Left cardiac atrium (tissue), 4 donors: Measurements from ENCODE around the gene PLEKHA4. TPM values are rescaled to one million over a fixed set of nuclear protein-coding genes. Genes with fewer than 3 reads are reported as not detected.
"Not testable (repeated sequence)": the region's sequence is repeated elsewhere in the genome, so short reads cannot be mapped to it uniquely, and the experiment has no call there.

Experiments
- ATAC-seq, 2 donors: fragments of 200-7000 bp; cut with Tn5 transposase; one replicate each; pipeline ENCODE4 v1.9.1; 2020; ENCODE audit warnings: mild to moderate bottlenecking in 2 of 2, moderate library complexity in 2 of 2
- DNase-seq: peaks from one replicate; pipeline ENCODE4 v3.0.0-alpha.2; 2020
- intact Hi-C, 2 donors: fragments of 100-400 bp; cut with DNase I; formaldehyde crosslinking; loops; one replicate each; pipeline versions ENCODE4 v1.14.1 to v1.15.1; 2022 to 2023
- total RNA-seq, 2 donors: library from RNA; stranded (reverse); fragmentation: NEBNext Ultra II Directional; extraction: Animal tissue kit (Norgen Biotek cat#: 25700); gene quantifications; one replicate each; pipeline ENCODE4 v1.2.1, GENCODE V29; 2021
- donor health status: DM: no; HTN: yes; CAD: no.
- donor health status: DM: no; HTN: yes; CAD: no; lungs with severe emphysema.
- donor health status: DM: yes; HTN: yes; CAD: no.
- donor health status: Dilated cardiomyopathy.

The PLEKHA4 gene
- total RNA-seq, 2 donors from 2014 or later = 29.6 to 67.1 TPM

GRCh38 chr19:48895226-48895625 is 26.8 kb upstream of the PLEKHA4 start:
- intact Hi-C loops = no loop called here
- DNase-seq = no peak
- ATAC-seq = no peak

GRCh38 chr19:48890551-48890950 is 22.1 kb upstream of the PLEKHA4 start:
- ATAC-seq (no peak), DNase-seq (no peak)
- intact Hi-C loops = no loop called here

DNA sequence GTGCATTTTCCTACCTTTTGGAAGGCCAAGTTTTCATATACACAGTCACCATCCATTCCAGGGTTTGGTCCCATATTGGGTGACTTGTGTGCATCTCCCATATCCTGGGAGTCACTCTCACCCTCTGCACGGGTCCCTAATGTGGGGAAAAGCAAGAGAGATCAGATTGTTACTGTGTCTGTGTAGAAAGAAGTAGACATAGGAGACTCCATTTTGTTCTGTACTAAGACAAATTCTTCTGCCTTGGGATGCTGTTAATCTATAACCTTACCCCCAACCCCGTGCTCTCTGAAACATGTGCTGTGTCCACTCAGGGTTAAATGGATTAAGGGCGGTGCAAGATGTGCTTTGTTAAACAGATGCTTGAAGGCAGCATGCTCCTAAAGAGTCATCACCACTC is 21.1 kb upstream of the PLEKHA4 start:
- DNase-seq, ATAC-seq, intact Hi-C loops: not testable (repeated sequence)

- intact Hi-C loops = no loop called here
- DNase-seq (no peak), ATAC-seq (no peak)
These were observed 19.6 kb upstream of the PLEKHA4 start for GRCh38 chr19:48887861-48888612.

DNA sequence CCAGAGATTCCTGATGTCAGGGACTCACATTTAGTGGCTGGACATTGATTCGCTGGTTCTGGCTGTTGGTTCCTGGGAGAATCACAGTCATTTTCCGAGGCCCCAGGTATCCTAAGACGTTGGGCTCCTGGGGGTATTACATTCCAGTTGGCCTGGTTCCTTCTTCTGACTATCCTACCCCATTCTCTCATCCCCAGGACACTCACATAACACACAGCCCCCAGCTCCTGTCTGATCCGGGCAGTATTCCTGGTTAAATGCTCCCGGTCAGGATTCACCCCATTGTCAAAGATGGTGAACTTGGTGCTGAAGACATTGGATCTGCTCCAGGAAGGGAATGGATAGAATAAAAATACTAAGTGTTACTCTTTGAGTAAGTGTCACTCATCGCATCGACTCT is 15.3 kb upstream of the PLEKHA4 start:
- intact Hi-C loops = no loop called here
- no peak for DNase-seq
- ATAC-seq = no peak

DNA sequence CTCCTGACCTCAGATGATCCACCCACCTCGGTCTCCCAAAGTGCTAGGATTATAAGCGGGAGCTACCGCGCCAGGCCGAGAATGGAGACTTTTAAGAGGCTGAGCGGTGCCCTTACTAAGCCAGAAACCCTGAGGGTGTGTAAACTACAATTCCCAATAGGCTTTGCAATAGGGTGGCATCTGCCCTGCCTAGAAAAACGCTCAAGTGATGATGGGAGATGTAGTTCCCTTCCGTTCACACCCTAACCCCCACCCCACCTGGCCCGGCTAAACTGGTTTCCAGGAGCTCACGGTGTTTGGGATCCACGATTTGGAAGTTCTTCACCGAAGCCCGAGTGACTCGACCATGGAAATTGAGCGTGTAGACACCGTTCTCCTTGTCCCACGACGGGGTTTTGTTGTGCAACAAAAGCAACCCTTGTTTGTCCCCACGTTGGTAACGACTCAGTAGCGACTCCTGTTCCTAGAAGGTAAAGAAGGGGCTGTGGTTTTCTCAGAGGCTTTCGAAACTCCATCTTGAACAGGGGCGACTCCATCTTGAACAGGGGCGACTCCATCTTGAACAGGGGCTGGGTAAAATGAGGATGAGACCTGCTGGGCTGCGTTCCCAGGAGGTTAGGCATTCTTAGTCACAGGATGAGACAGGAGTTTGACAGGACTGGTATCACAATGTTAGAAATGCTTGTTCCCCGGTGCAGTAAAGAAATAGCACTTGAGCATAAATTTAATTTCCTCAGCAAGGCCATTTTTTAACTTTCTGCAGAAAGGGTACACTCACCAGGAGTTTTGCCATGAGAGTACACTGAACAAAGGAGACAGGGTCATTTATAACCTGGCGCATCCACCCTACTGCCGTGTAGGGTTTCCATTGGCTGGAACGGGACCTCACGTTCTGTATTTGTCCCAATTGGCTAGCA is 13.6 kb upstream of the PLEKHA4 start:
- ATAC-seq (peak in 1 of 2 donors; percentile 20), DNase-seq (no peak)
- intact Hi-C loops = no loop called here

DNA sequence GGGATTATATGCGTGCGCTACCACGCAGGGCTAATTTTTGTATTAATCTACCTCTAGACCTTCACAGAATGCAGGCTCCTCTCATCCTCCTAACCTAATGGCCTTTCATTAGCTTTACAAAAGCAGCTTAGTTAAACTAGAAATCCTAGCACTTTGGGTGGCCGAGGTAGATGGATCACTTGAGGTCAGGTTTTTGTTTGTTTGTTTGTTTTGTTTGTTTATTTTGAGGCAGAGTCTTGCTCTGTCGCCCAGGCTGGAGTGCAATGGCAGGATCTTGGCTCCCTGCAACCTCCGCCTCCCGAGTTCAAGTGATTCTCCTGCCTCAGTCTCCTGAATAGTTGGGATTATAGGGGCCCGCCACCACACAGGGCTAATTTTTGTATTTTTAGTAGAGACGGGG is 11.3 kb upstream of the PLEKHA4 start:
- intact Hi-C loops = loop anchor here (5.0 to 10.0 kb wide), 2 partner anchors 85 to 88 kb away; partner anchors contain the start of gene FTL (in 2 of the 2)

GRCh38 chr19:48879025-48879637 is 10.7 kb upstream of the PLEKHA4 start:
- ATAC-seq (no peak), DNase-seq (no peak)
- intact Hi-C loops = loop anchor here (5.0 to 10.0 kb wide), 2 partner anchors 86 to 88 kb away; partner anchors contain the start of gene FTL (in 2 of the 2)

More for the DNA sequence above, 11.3 kb upstream of the PLEKHA4 start:
- not testable (repeated sequence) for ATAC-seq, DNase-seq

- DNase-seq = peak; percentile 86
- ATAC-seq = peak; percentile 40 to 61
- intact Hi-C loops = loop anchor here (5.0 to 10.0 kb wide), 2 partner anchors 86 to 89 kb away; partner anchors contain the start of gene FTL (in 2 of the 2)
These were observed 10.0 kb upstream of the PLEKHA4 start for GRCh38 chr19:48878196-48879024.

- intact Hi-C loops = loop anchor here (5.0 to 10.0 kb wide), 2 partner anchors 87 to 89 kb away; partner anchors contain the start of gene FTL (in 2 of the 2)
- no peak for DNase-seq
- no peak for ATAC-seq
These were observed 9.4 kb upstream of the PLEKHA4 start for GRCh38 chr19:48877855-48878195.

GRCh38 chr19:48876043-48876981 is 7.9 kb upstream of the PLEKHA4 start:
- not testable (repeated sequence) for ATAC-seq
- peak; percentile 67 for DNase-seq
- intact Hi-C loops = loop anchor here (5.0 to 10.0 kb wide), 2 partner anchors 88 to 91 kb away; partner anchors contain the start of gene FTL (in 2 of the 2)

- no peak for DNase-seq
- intact Hi-C loops = loop anchor here (5.0 to 10.0 kb wide), 2 partner anchors 90 to 93 kb away; partner anchors contain the start of gene FTL (in 2 of the 2)
- ATAC-seq = peak in 1 of 2 donors; percentile 2
These were observed 6.1 kb upstream of the PLEKHA4 start for GRCh38 chr19:48874303-48875135.

DNA sequence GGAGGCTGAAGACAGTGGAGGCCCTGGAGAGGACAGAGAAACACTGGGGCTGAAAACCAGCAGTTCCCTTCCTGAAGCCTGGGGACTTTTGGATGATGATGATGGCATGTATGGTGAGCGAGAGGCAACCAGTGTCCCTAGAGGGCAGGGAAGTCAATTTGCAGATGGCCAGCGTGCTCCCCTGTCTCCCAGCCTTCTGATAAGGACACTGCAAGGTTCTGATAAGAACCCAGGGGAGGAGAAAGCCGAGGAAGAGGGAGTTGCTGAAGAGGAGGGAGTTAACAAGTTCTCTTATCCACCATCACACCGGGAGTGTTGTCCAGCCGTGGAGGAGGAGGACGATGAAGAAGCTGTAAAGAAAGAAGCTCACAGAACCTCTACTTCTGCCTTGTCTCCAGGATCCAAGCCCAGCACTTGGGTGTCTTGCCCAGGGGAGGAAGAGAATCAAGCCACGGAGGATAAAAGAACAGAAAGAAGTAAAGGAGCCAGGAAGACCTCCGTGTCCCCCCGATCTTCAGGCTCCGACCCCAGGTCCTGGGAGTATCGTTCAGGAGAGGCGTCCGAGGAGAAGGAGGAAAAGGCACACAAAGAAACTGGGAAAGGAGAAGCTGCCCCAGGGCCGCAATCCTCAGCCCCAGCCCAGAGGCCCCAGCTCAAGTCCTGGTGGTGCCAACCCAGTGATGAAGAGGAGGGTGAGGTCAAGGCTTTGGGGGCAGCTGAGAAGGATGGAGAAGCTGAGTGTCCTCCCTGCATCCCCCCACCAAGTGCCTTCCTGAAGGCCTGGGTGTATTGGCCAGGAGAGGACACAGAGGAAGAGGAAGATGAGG is 5.3 kb upstream of the PLEKHA4 start:
- ATAC-seq (peak in 1 of 2 donors; percentile 4), DNase-seq (no peak)

GRCh38 chr19:48872884-48873475 is 4.6 kb upstream of the PLEKHA4 start:
- DNase-seq (peak; percentile 89), ATAC-seq (peak; percentile 73 to 77)
- intact Hi-C loops = loop anchor here in 1 of 2 donors (10.0 kb wide), 1 partner anchor 92 kb away; the partner anchor contains the start of gene FTL

More for the DNA sequence above, 5.3 kb upstream of the PLEKHA4 start:
- intact Hi-C loops = loop anchor here in 1 of 2 donors (10.0 kb wide), 1 partner anchor 91 kb away; the partner anchor contains the start of gene FTL
